Mesothelial cell of epicardium (in vitro differentiated cells): ENCODE measurements around the gene KIAA0930. TPM values are rescaled to one million over a fixed set of nuclear protein-coding genes. Genes with fewer than 3 reads are reported as not detected.

Experiments
- DNase-seq, 2 experiments: peaks; one replicate each; pipeline ENCODE4 v3.0.0; 2021; ENCODE audit warnings: low spot score in 2 of 2; ENCODE audit not compliant: unreplicated experiment in 2 of 2
- H3K27ac Mint-ChIP-seq: 2 replicates; pipeline ENCODE4 v1.8.0; 2021; ENCODE audit warnings: mixed read lengths
- H3K27me3 Mint-ChIP-seq: 2 replicates; pipeline ENCODE4 v1.8.0; 2021; ENCODE audit warnings: low read depth, mixed read lengths
- H3K36me3 Mint-ChIP-seq: 2 replicates; pipeline ENCODE4 v1.8.0; 2021; ENCODE audit warnings: mixed read lengths
- H3K4me1 Mint-ChIP-seq: 2 replicates; pipeline ENCODE4 v1.8.0; 2021; ENCODE audit warnings: mixed read lengths
- H3K4me3 Mint-ChIP-seq: 2 replicates; pipeline ENCODE4 v1.8.0; 2021; ENCODE audit warnings: mild to moderate bottlenecking, moderate library complexity, mixed read lengths
- H3K9me3 Mint-ChIP-seq: 2 replicates; pipeline ENCODE4 v1.8.0; 2021; ENCODE audit warnings: mixed read lengths
- total RNA-seq: library from RNA; stranded (reverse); gene quantifications from 3 replicates; pipeline ENCODE4 v1.2.1, GENCODE V29; 2021
- TF ChIP-seq, protein P1 (sequence below): fragments of 200-600 bp; sonication (generic); IDR thresholded peaks from one replicate; pipeline ENCODE4 v1.5.0; 2021; ENCODE audit warnings: antibody characterized with exemption; ENCODE audit not compliant: unreplicated experiment

The KIAA0930 gene
- total RNA-seq, 1 donor from 2014 or later: 31.1 TPM

DNA sequence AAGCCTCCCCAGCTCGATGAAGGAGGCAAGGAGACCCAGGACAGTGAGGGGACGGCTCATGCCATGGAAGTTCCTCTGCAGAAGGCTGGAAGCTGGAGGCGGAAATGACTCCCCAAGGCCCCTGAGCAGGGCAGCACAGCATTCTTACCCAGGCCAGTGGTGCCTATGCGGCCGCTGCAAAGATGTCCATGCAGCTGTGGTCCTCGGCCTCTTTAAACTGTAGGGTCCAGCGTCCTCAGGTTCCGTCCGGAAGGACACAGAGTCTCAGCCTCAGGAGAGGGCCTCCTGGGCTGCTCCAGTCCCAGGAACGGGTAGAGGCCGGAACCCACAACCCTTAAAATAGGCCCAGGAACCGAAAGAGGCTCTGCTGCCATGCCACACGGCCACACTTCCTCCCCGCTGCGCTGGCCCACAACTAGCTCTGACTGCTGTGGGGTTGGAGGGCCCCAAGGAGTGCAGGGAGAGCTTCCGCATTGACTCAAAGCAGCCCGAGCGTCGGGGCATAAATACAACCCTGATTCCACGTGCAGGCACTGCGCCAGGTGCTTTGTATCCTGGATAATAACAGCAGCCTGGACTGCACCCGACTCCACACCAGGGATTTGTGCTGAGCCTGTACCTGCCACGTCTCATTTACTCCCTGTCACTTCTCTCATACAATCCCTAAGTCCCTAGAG lies 5.5 kb downstream of the KIAA0930 start:
- peaks cover 14% of the 10 kb centered on the region for H3K4me1 Mint-ChIP-seq
- H3K36me3 Mint-ChIP-seq: no peaks in the 10 kb centered on the region
- no peak overlapping the region for H3K27ac Mint-ChIP-seq
- DNase-seq: no peak
- H3K4me3 Mint-ChIP-seq: no peak overlapping the region
- H3K9me3 Mint-ChIP-seq: no peaks in the 10 kb centered on the region
- TF ChIP-seq, protein P1, sequence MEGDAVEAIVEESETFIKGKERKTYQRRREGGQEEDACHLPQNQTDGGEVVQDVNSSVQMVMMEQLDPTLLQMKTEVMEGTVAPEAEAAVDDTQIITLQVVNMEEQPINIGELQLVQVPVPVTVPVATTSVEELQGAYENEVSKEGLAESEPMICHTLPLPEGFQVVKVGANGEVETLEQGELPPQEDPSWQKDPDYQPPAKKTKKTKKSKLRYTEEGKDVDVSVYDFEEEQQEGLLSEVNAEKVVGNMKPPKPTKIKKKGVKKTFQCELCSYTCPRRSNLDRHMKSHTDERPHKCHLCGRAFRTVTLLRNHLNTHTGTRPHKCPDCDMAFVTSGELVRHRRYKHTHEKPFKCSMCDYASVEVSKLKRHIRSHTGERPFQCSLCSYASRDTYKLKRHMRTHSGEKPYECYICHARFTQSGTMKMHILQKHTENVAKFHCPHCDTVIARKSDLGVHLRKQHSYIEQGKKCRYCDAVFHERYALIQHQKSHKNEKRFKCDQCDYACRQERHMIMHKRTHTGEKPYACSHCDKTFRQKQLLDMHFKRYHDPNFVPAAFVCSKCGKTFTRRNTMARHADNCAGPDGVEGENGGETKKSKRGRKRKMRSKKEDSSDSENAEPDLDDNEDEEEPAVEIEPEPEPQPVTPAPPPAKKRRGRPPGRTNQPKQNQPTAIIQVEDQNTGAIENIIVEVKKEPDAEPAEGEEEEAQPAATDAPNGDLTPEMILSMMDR: no peak
- H3K27me3 Mint-ChIP-seq: no peaks in the 10 kb centered on the region

DNA sequence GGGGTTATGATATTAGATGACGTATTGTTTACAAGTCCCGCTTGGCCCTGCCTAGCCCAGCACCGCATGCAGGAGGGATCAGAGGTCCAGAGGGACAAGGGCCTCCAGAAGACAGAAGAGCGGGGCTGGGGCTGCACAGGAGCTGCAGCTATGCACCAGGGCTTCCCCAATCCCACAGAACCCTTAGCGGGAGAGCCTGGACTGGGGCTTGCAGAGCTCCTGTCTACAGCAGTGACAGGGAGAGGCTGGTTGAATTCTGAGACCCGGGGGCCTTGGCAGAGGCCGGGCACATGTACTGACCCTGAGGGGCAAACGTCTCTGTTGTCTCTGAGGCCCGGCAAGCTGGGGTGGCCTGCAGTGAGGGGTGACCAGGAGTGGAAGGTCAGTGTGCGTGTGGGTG lies 6.9 kb downstream of the KIAA0930 start:
- H3K36me3 Mint-ChIP-seq: no peaks in the 10 kb centered on the region
- no peaks in the 10 kb centered on the region for H3K27me3 Mint-ChIP-seq
- TF ChIP-seq, protein P1: no peak
- H3K9me3 Mint-ChIP-seq: no peaks in the 10 kb centered on the region
- no peak overlapping the region for H3K4me3 Mint-ChIP-seq
- H3K27ac Mint-ChIP-seq: no peak overlapping the region
- H3K4me1 Mint-ChIP-seq: peaks cover 5% of the 10 kb centered on the region
- no peak for DNase-seq

DNA sequence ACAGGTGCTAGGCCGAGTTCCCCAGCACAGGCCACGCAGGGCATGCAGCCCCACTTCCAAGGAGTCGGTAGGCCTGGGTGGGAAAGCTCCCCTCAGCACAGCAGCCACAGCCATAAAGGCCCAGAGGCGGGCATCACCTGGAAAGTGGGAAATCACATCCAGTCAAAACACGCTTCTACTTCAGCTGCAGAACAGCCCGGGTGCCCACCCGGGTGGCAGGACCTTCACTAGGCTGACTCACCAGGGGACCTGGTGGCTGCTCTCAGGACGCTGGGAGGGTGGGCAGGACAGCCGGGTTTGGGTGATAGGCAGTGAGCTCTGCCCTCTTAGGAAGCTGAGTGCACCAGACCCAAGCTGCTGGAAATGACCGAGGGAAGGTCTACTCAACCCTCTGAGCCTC lies 7.3 kb downstream of the KIAA0930 start:
- Mint-ChIP-seq H3K4me1 (peaks cover 4% of the 10 kb centered on the region), H3K27ac (no peak overlapping the region), H3K27me3 (no peaks in the 10 kb centered on the region), H3K4me3 (no peak overlapping the region), H3K36me3 (no peaks in the 10 kb centered on the region), H3K9me3 (no peaks in the 10 kb centered on the region)
- DNase-seq: no peak
- TF ChIP-seq, protein P1: no peak

DNA sequence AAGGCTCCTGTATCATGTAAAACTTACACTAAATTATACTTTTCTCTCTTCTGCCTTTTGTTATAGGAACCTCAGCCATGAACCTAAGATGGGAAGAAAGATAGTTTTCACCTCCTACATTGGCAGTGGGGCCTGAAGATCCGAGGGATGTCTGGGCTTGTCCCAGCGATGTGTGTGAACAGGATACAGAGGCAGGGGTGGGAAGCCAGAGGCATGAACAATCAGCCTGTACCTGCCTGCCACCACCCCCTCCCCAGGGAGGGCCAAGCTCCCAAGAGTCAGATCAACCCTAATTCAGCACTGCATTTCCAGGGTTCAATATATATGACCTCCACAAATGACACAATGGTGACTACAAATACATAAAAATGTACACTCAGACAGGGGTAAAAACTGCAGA lies 9.4 kb downstream of the KIAA0930 start:
- Mint-ChIP-seq H3K4me1 (peaks cover 3% of the 10 kb centered on the region), H3K27me3 (no peaks in the 10 kb centered on the region), H3K27ac (no peak overlapping the region), H3K36me3 (no peaks in the 10 kb centered on the region), H3K4me3 (no peak overlapping the region), H3K9me3 (no peaks in the 10 kb centered on the region)
- DNase-seq: no peak
- TF ChIP-seq, protein P1: no peak

DNA sequence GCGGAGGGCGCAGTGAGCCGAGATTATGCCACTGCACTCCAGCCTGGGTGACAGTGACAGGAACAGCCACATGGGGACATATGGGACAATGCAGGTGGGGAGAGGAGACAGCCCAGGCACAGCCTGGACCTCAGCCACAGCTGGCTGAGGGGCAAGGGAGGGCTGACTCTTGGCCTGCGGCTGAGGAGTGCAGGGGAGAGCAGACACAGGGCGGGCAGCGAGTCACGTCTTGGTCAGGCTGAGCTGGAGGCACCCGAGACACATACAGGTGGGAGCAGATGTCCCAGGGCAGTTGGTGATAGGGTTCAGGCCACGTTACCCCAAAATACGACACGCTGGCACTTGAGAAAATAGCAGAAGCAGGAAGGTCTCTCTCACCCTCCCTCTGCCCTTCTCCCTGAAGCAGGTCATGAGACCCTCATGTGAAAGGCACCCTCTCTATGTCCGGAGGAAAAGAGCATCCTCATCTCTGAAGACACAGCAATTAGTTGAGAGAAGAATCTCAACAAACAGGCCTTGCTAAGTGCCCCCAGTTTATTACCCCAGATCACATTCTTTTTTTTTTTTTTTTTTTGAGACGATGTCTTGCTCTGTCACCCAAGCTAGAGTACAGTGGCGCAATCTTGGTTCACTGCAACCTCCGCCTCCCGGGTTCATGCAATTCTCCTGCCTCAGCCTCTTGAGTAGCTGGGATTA lies 10.5 kb downstream of the KIAA0930 start:
- no peak for DNase-seq
- H3K27me3 Mint-ChIP-seq: no peaks in the 10 kb centered on the region
- H3K9me3 Mint-ChIP-seq: no peaks in the 10 kb centered on the region
- TF ChIP-seq, protein P1: no peak
- no peak overlapping the region for H3K27ac Mint-ChIP-seq
- H3K4me3 Mint-ChIP-seq: no peak overlapping the region
- peaks cover 3% of the 10 kb centered on the region for H3K4me1 Mint-ChIP-seq
- H3K36me3 Mint-ChIP-seq: no peaks in the 10 kb centered on the region
